Activated naive CD8-positive, alpha-beta T cell treated with anti-CD3 and anti-CD28 coated beads, Interleukin-2, amount 10 ng/mL, durations not matched to agents 7 days and 5 days (primary cell): Measurements from ENCODE around the gene GALNT10. TPM values are rescaled to one million over a fixed set of nuclear protein-coding genes. Genes with fewer than 3 reads are reported as not detected.

Experiments used
- ATAC-seq: fragments of 150-1000 bp; cut with Tn5 transposase; one replicate; pipeline ENCODE4 v1.10.0; 2021; ENCODE audit warnings: low read depth, moderate library complexity
- POLR2A ChIA-PET: fragments of 350-600 bp; sonication (Branson Sonifier 250); formaldehyde crosslinking; loops from one replicate; lab custom pipeline; 2021; ENCODE audit warnings: antibody characterized with exemption; lab: Charles Lee
- DNase-seq: peaks from one replicate; pipeline ENCODE4 v3.0.0; 2021
- H3K27ac Mint-ChIP-seq: one replicate; pipeline ENCODE4 v1.8.0; 2022; ENCODE audit warnings: mild to moderate bottlenecking, mixed read lengths
- H3K27me3 Mint-ChIP-seq: one replicate; pipeline ENCODE4 v1.8.0; 2022; ENCODE audit warnings: mild to moderate bottlenecking, moderate library complexity, mixed read lengths
- H3K36me3 Mint-ChIP-seq: one replicate; pipeline ENCODE4 v1.8.0; 2021; ENCODE audit warnings: mild to moderate bottlenecking, mixed read lengths
- H3K4me1 Mint-ChIP-seq: one replicate; pipeline ENCODE4 v1.8.0; 2021; ENCODE audit warnings: mixed read lengths
- H3K4me3 Mint-ChIP-seq: one replicate; pipeline ENCODE4 v1.8.0; 2022; ENCODE audit warnings: mild to moderate bottlenecking, moderate library complexity, mixed read lengths
- H3K9me3 Mint-ChIP-seq: one replicate; pipeline ENCODE4 v1.8.0; 2021; ENCODE audit warnings: mixed read lengths
- total RNA-seq, 2 experiments: library from RNA; stranded (reverse); gene quantifications; one replicate each; pipeline ENCODE4 v1.2.3, GENCODE V29; 2021

Gene GALNT10
- total RNA-seq, 2 experiments from 2014 or later = 34.6 to 36.0 TPM

GRCh38 chr5:154312000-154312399 is 121.5 kb downstream of the GALNT10 start:
- POLR2A ChIA-PET = no interaction called here
- ATAC-seq (no peak), DNase-seq (no peak)
- Mint-ChIP-seq H3K27ac (no peak overlapping the region), H3K36me3 (peaks cover 11% of the 10 kb centered on the region), H3K4me3 (no peak overlapping the region), H3K9me3 (no peaks in the 10 kb centered on the region), H3K27me3 (no peaks in the 10 kb centered on the region), H3K4me1 (peaks cover 11% of the 10 kb centered on the region)

GRCh38 chr5:154312576-154312975 is 122.0 kb downstream of the GALNT10 start:
- DNase-seq = no peak
- H3K9me3 Mint-ChIP-seq = no peaks in the 10 kb centered on the region
- POLR2A ChIA-PET = no interaction called here
- peaks cover 11% of the 10 kb centered on the region for H3K36me3 Mint-ChIP-seq
- no peak for ATAC-seq
- H3K4me3 Mint-ChIP-seq = no peak overlapping the region
- H3K27me3 Mint-ChIP-seq = no peaks in the 10 kb centered on the region
- peaks cover 11% of the 10 kb centered on the region for H3K4me1 Mint-ChIP-seq
- no peak overlapping the region for H3K27ac Mint-ChIP-seq

GRCh38 chr5:154313360-154314017 is 123.0 kb downstream of the GALNT10 start:
- H3K27ac Mint-ChIP-seq = no peak overlapping the region
- peaks cover 11% of the 10 kb centered on the region for H3K36me3 Mint-ChIP-seq
- no peak for ATAC-seq
- H3K9me3 Mint-ChIP-seq = no peaks in the 10 kb centered on the region
- H3K4me3 Mint-ChIP-seq = no peak overlapping the region
- H3K27me3 Mint-ChIP-seq = no peaks in the 10 kb centered on the region
- POLR2A ChIA-PET = no interaction called here
- no peak for DNase-seq
- H3K4me1 Mint-ChIP-seq = peaks cover 11% of the 10 kb centered on the region

- Mint-ChIP-seq H3K36me3 (peaks cover 5% of the 10 kb centered on the region), H3K4me3 (no peak overlapping the region), H3K27ac (no peak overlapping the region), H3K9me3 (no peaks in the 10 kb centered on the region), H3K4me1 (no peaks in the 10 kb centered on the region), H3K27me3 (no peaks in the 10 kb centered on the region)
- DNase-seq (no peak), ATAC-seq (no peak)
- POLR2A ChIA-PET = no interaction called here
These were observed 124.7 kb downstream of the GALNT10 start for GRCh38 chr5:154315196-154315595.

- POLR2A ChIA-PET = no interaction called here
- DNase-seq = no peak
- Mint-ChIP-seq H3K4me1 (no peaks in the 10 kb centered on the region), H3K27ac (no peak overlapping the region), H3K27me3 (no peaks in the 10 kb centered on the region), H3K36me3 (peaks cover 5% of the 10 kb centered on the region), H3K4me3 (no peak overlapping the region), H3K9me3 (no peaks in the 10 kb centered on the region)
- ATAC-seq = no peak
These were observed 125.2 kb downstream of the GALNT10 start for GRCh38 chr5:154315756-154316155.

- POLR2A ChIA-PET = no interaction called here
- Mint-ChIP-seq H3K36me3 (peaks cover 5% of the 10 kb centered on the region), H3K9me3 (no peaks in the 10 kb centered on the region), H3K4me3 (no peak overlapping the region), H3K27ac (no peak overlapping the region), H3K27me3 (no peaks in the 10 kb centered on the region), H3K4me1 (no peaks in the 10 kb centered on the region)
- ATAC-seq (no peak), DNase-seq (no peak)
These were observed 125.8 kb downstream of the GALNT10 start for GRCh38 chr5:154316223-154316935.

- Mint-ChIP-seq H3K9me3 (no peaks in the 10 kb centered on the region), H3K36me3 (peaks cover 5% of the 10 kb centered on the region), H3K27ac (no peak overlapping the region)
These were observed 127.4 kb downstream of the GALNT10 start for GRCh38 chr5:154317916-154318315.

GRCh38 chr5:154318691-154319090 is 128.2 kb downstream of the GALNT10 start:
- Mint-ChIP-seq H3K9me3 (no peaks in the 10 kb centered on the region), H3K4me3 (no peak overlapping the region), H3K27me3 (no peaks in the 10 kb centered on the region), H3K36me3 (peaks cover 5% of the 10 kb centered on the region), H3K27ac (peak overlapping the region; percentile 21), H3K4me1 (no peaks in the 10 kb centered on the region)
- POLR2A ChIA-PET = no interaction called here
- no peak for DNase-seq
- ATAC-seq = no peak

More at GRCh38 chr5:154317916-154318315, 127.4 kb downstream of the GALNT10 start:
- no peak overlapping the region for H3K4me3 Mint-ChIP-seq
- no peaks in the 10 kb centered on the region for H3K27me3 Mint-ChIP-seq
- POLR2A ChIA-PET = no interaction called here
- ATAC-seq (no peak), DNase-seq (no peak)
- H3K4me1 Mint-ChIP-seq = no peaks in the 10 kb centered on the region

- no peaks in the 10 kb centered on the region for H3K9me3 Mint-ChIP-seq
- no peak overlapping the region for H3K27ac Mint-ChIP-seq
- H3K27me3 Mint-ChIP-seq = no peaks in the 10 kb centered on the region
- H3K4me1 Mint-ChIP-seq = no peaks in the 10 kb centered on the region
- no peak for ATAC-seq
- no peak overlapping the region for H3K4me3 Mint-ChIP-seq
- peaks cover 5% of the 10 kb centered on the region for H3K36me3 Mint-ChIP-seq
- DNase-seq = no peak
- POLR2A ChIA-PET = no interaction called here
These were observed 129.2 kb downstream of the GALNT10 start for GRCh38 chr5:154319736-154320135.

GRCh38 chr5:154320224-154321089 is 129.9 kb downstream of the GALNT10 start:
- no peaks in the 10 kb centered on the region for H3K9me3 Mint-ChIP-seq
- H3K36me3 Mint-ChIP-seq = peaks cover 3% of the 10 kb centered on the region
- no peaks in the 10 kb centered on the region for H3K27me3 Mint-ChIP-seq

GRCh38 chr5:154321546-154321945 is 131.0 kb downstream of the GALNT10 start:
- no peak overlapping the region for H3K4me3 Mint-ChIP-seq
- H3K36me3 Mint-ChIP-seq = no peaks in the 10 kb centered on the region
- no peak for ATAC-seq
- POLR2A ChIA-PET = no interaction called here
- no peak for DNase-seq
- no peaks in the 10 kb centered on the region for H3K4me1 Mint-ChIP-seq
- no peaks in the 10 kb centered on the region for H3K27me3 Mint-ChIP-seq
- no peak overlapping the region for H3K27ac Mint-ChIP-seq
- H3K9me3 Mint-ChIP-seq = no peaks in the 10 kb centered on the region

More at GRCh38 chr5:154320224-154321089, 129.9 kb downstream of the GALNT10 start:
- Mint-ChIP-seq H3K27ac (no peak overlapping the region), H3K4me1 (no peaks in the 10 kb centered on the region), H3K4me3 (no peak overlapping the region)
- DNase-seq (no peak), ATAC-seq (no peak)
- POLR2A ChIA-PET = no interaction called here

- no peaks in the 10 kb centered on the region for H3K36me3 Mint-ChIP-seq
- POLR2A ChIA-PET = no interaction called here
- ATAC-seq (no peak), DNase-seq (no peak)
- H3K9me3 Mint-ChIP-seq = no peaks in the 10 kb centered on the region
- no peak overlapping the region for H3K4me3 Mint-ChIP-seq
- H3K27me3 Mint-ChIP-seq = no peaks in the 10 kb centered on the region
- H3K4me1 Mint-ChIP-seq = no peaks in the 10 kb centered on the region
- H3K27ac Mint-ChIP-seq = no peak overlapping the region
These were observed 133.5 kb downstream of the GALNT10 start for GRCh38 chr5:154324033-154324432.

- Mint-ChIP-seq H3K27me3 (no peaks in the 10 kb centered on the region), H3K36me3 (peaks cover 3% of the 10 kb centered on the region), H3K4me1 (no peaks in the 10 kb centered on the region), H3K9me3 (no peaks in the 10 kb centered on the region), H3K27ac (no peak overlapping the region), H3K4me3 (no peak overlapping the region)
- DNase-seq = no peak
- POLR2A ChIA-PET = no interaction called here
- no peak for ATAC-seq
These were observed 135.0 kb downstream of the GALNT10 start for GRCh38 chr5:154325566-154325965.
